ENCODE measurements around the gene WDR33. TPM values are rescaled to one million over a fixed set of nuclear protein-coding genes. Genes with fewer than 3 reads are reported as not detected.

The WDR33 gene
- total and polyA plus RNA-seq, 2 experiments from 2014 or later = 16.9 to 43.8 TPM

GRCh38 chr2:127826047-127826446 is 15.1 kb upstream of the WDR33 start:
- Histone ChIP-seq H3K27ac (no peak overlapping the region), H2AFZ (no peak overlapping the region), H3K4me1 (ENCODE audit: insufficient read depth) (no peaks in the 10 kb centered on the region), H3K9me3 (ENCODE audit: low read depth) (no peaks in the 10 kb centered on the region), H3K27me3 (replicated peaks; ENCODE audit: insufficient read depth) (no peaks in the 10 kb centered on the region; the same call in 1 of the 2 replicates), H3K79me2 (ENCODE audit: insufficient read depth) (no peaks in the 10 kb centered on the region), H3K4me2 (ENCODE audit: unreplicated experiment) (no peak overlapping the region), H3K4me3 (no peak overlapping the region), H3K9me2 (ENCODE audit: insufficient read depth) (no peaks in the 10 kb centered on the region), H3K9ac (no peak overlapping the region), H4K20me1 (ENCODE audit: insufficient read depth) (no peaks in the 10 kb centered on the region), H3F3A (ENCODE audit: insufficient read depth) (no peaks in the 10 kb centered on the region), H3K36me3 (ENCODE audit: low read depth) (no peaks in the 10 kb centered on the region)
- in situ Hi-C loops (cut with MboI) = no loop called here
- no peak for DNase-seq
- 83 to 86% methylated on average over 12 of the region's 12 CpGs for WGBS, 2 experiments (ENCODE audit: low coverage in 1 of 2, low lambda C conversion rate in 2 of 2, missing lambda C conversion rate in 2 of 2)
- TF ChIP-seq EZH2phosphoT487 (IDR thresholded peaks at IDR 0.05; ENCODE audit: insufficient read depth, low read depth) = no peak
- no peak for TF ChIP-seq EZH2 (IDR thresholded peaks at IDR 0.05; ENCODE audit: insufficient read depth, poor library complexity, severe bottlenecking)

GRCh38 chr2:127820080-127820668 is 9.2 kb upstream of the WDR33 start:
- DNase-seq = peak; percentile 7
- Histone ChIP-seq H2AFZ (no peak overlapping the region), H4K20me1 (ENCODE audit: insufficient read depth) (no peaks in the 10 kb centered on the region), H3K79me2 (ENCODE audit: insufficient read depth) (no peaks in the 10 kb centered on the region), H3K9ac (no peak overlapping the region), H3K9me2 (ENCODE audit: insufficient read depth) (no peaks in the 10 kb centered on the region), H3K4me2 (ENCODE audit: unreplicated experiment) (no peak overlapping the region), H3K4me3 (no peak overlapping the region), H3K36me3 (ENCODE audit: low read depth) (no peaks in the 10 kb centered on the region), H3F3A (ENCODE audit: insufficient read depth) (no peaks in the 10 kb centered on the region), H3K9me3 (ENCODE audit: low read depth) (no peaks in the 10 kb centered on the region), H3K27ac (no peak overlapping the region), H3K4me1 (ENCODE audit: insufficient read depth) (no peaks in the 10 kb centered on the region), H3K27me3 (replicated peaks; ENCODE audit: insufficient read depth) (peaks cover 7% of the 10 kb centered on the region)
- TF ChIP-seq EZH2phosphoT487 (IDR thresholded peaks at IDR 0.05; ENCODE audit: insufficient read depth, low read depth) = no peak
- no peak for TF ChIP-seq EZH2 (IDR thresholded peaks at IDR 0.05; ENCODE audit: insufficient read depth, poor library complexity, severe bottlenecking)
- in situ Hi-C loops (cut with MboI) = no loop called here
- WGBS, 2 experiments (ENCODE audit: low coverage in 1 of 2, low lambda C conversion rate in 2 of 2, missing lambda C conversion rate in 2 of 2) = 45 to 49% methylated on average over 6 of the region's 6 CpGs

GRCh38 chr2:127818794-127819425 is 7.9 kb upstream of the WDR33 start:
- in situ Hi-C loops (cut with MboI) = no loop called here

GRCh38 chr2:127818241-127818640 is 7.3 kb upstream of the WDR33 start:
- H3K79me2 ChIP-seq (ENCODE audit: insufficient read depth) = no peaks in the 10 kb centered on the region
- H3K4me1 ChIP-seq (ENCODE audit: insufficient read depth) = no peaks in the 10 kb centered on the region
- WGBS, 2 experiments (ENCODE audit: low coverage in 1 of 2, low lambda C conversion rate in 2 of 2, missing lambda C conversion rate in 2 of 2) = 68 to 69% methylated on average over 5 of the region's 5 CpGs
- H3K9me2 ChIP-seq (ENCODE audit: insufficient read depth) = no peaks in the 10 kb centered on the region
- TF ChIP-seq EZH2phosphoT487 (IDR thresholded peaks at IDR 0.05; ENCODE audit: insufficient read depth, low read depth) (no peak), EZH2 (IDR thresholded peaks at IDR 0.05; ENCODE audit: insufficient read depth, poor library complexity, severe bottlenecking) (no peak)
- H3K27me3 ChIP-seq (replicated peaks; ENCODE audit: insufficient read depth) = peaks cover 7% of the 10 kb centered on the region
- no peaks in the 10 kb centered on the region for H4K20me1 ChIP-seq (ENCODE audit: insufficient read depth)
- in situ Hi-C loops (cut with MboI) = no loop called here
- no peaks in the 10 kb centered on the region for H3F3A ChIP-seq (ENCODE audit: insufficient read depth)
- H2AFZ ChIP-seq = no peak overlapping the region
- no peaks in the 10 kb centered on the region for H3K9me3 ChIP-seq (ENCODE audit: low read depth)
- H3K27ac ChIP-seq = no peak overlapping the region
- DNase-seq = no peak
- H3K9ac ChIP-seq = no peak overlapping the region
- H3K4me2 ChIP-seq (ENCODE audit: unreplicated experiment) = no peak overlapping the region
- H3K36me3 ChIP-seq (ENCODE audit: low read depth) = no peaks in the 10 kb centered on the region
- H3K4me3 ChIP-seq = no peak overlapping the region

More at GRCh38 chr2:127818794-127819425, 7.9 kb upstream of the WDR33 start:
- no peaks in the 10 kb centered on the region for H4K20me1 ChIP-seq (ENCODE audit: insufficient read depth)
- no peaks in the 10 kb centered on the region for H3K79me2 ChIP-seq (ENCODE audit: insufficient read depth)
- no peak for DNase-seq
- H3K9me3 ChIP-seq (ENCODE audit: low read depth) = no peaks in the 10 kb centered on the region
- no peaks in the 10 kb centered on the region for H3K9me2 ChIP-seq (ENCODE audit: insufficient read depth)
- 70 to 76% methylated on average over 8 of the region's 8 CpGs for WGBS, 2 experiments (ENCODE audit: low coverage in 1 of 2, low lambda C conversion rate in 2 of 2, missing lambda C conversion rate in 2 of 2)
- no peaks in the 10 kb centered on the region for H3K36me3 ChIP-seq (ENCODE audit: low read depth)
- no peak overlapping the region for H3K27ac ChIP-seq
- TF ChIP-seq EZH2 (IDR thresholded peaks at IDR 0.05; ENCODE audit: insufficient read depth, poor library complexity, severe bottlenecking) (no peak), EZH2phosphoT487 (IDR thresholded peaks at IDR 0.05; ENCODE audit: insufficient read depth, low read depth) (no peak)
- peaks cover 7% of the 10 kb centered on the region for H3K27me3 ChIP-seq (replicated peaks; ENCODE audit: insufficient read depth)
- no peaks in the 10 kb centered on the region for H3K4me1 ChIP-seq (ENCODE audit: insufficient read depth)
- no peak overlapping the region for H2AFZ ChIP-seq
- H3K4me3 ChIP-seq = no peak overlapping the region
- no peaks in the 10 kb centered on the region for H3F3A ChIP-seq (ENCODE audit: insufficient read depth)
- H3K4me2 ChIP-seq (ENCODE audit: unreplicated experiment) = no peak overlapping the region
- H3K9ac ChIP-seq = no peak overlapping the region

All from GM23248 (cell line).